HG03139 (cell line): ENCODE measurements around the gene NIPAL3.
"Not testable (repeated sequence)": the region's sequence is repeated elsewhere in the genome, so short reads cannot be mapped to it uniquely, and the experiment has no call there.

Source experiments
- ATAC-seq: cut with Tn5 transposase; IDR thresholded peaks from one replicate; pipeline ENCODE4 v1.9.1; 2021; ENCODE audit not compliant: unreplicated experiment

The NIPAL3 gene

DNA sequence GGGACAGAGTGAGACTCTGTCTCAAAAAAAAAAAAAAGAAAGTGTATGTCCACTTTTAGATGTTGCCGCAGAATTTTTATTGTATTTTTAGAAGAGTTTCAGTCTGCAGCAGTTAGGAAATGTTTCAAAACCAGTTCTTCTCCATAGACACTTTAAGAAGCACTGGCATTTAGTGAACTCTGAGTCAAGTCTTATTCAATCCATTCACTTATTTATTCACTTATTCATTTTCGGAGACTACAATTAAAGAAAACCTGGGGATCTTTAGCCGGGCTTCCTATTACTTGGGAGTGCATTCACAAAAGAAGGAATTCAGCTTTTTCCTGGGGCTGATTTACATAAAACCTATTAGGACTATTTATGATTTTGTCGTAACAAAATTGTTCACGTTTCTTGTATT is 99.3 kb downstream of the NIPAL3 start:
- no peak for ATAC-seq

DNA sequence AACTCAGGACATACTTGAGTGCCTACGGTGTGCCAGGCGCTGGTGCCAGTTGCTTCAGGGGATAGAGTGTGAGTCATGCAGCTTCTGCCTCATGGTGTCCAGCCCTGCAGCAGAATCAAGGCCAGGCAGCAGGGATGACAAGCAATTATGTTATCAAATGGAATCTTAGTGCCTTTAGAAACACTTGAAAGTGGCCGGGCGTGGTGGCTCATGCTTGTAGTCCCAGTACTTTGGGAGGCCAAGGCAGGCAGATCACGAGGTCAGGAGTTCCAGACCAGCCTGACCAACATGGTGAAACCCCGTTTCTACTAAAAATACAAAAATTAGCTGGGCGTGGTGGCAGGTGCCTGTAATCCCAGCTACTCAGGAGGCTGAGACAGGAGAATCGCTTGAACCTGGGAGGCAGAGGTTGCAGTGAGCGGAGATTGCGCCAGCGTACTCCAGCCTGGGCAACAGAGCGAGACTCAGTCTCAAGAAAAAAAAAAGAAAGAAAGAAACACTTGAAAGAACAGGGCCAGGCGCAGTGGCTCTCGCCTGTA is 100.1 kb downstream of the NIPAL3 start:
- ATAC-seq = not testable (repeated sequence)

GRCh38 chr1:24516506-24516905 is 100.9 kb downstream of the NIPAL3 start:
- ATAC-seq = no peak

- no peak for ATAC-seq
These were observed 102.3 kb downstream of the NIPAL3 start for GRCh38 chr1:24517898-24518297.

- ATAC-seq = not testable (repeated sequence)
These were observed 104.7 kb downstream of the NIPAL3 start for GRCh38 chr1:24520282-24520681.
